Kidney (tissue), 14 donors: ENCODE measurements around the gene CAMK2B. TPM values are rescaled to one million over a fixed set of nuclear protein-coding genes. Genes with fewer than 3 reads are reported as not detected.

Experiments used
- DNase-seq, 5 donors: peaks; one replicate each; pipeline ENCODE4 v3.0.0-alpha.2; 2013 to 2020
- FAIRE-seq: peaks from 2 replicates; lab custom pipeline; 2012; peaks lifted over from hg19 to GRCh38; lab: Jason Lieb, UNC
- H3K27ac ChIP-seq, 2 donors: one replicate each; pipeline ENCODE4 v1.7.0; 2013; ENCODE audit warnings: low read depth in 2 of 2, low read length in 2 of 2, inconsistent platforms in 1 of 2
- H3K27me3 ChIP-seq: one replicate; pipeline ENCODE4 v1.7.1; 2013; ENCODE audit warnings: low read length, inconsistent platforms; ENCODE audit not compliant: control insufficient read depth, insufficient read depth
- H3K36me3 ChIP-seq, 3 donors: one replicate each; pipeline versions ENCODE4 v1.7.0 to v1.7.1; 2013; ENCODE audit warnings: low read length in 3 of 3, control low read depth in 1 of 3, inconsistent platforms in 1 of 3; ENCODE audit not compliant: insufficient read depth in 3 of 3, control insufficient read depth in 2 of 3
- H3K4me1 ChIP-seq, 3 donors: one replicate each; pipeline versions ENCODE4 v1.7.0 to v1.7.1; 2013; ENCODE audit warnings: low read length in 3 of 3, inconsistent platforms in 1 of 3, low read depth in 1 of 3; ENCODE audit not compliant: control insufficient read depth in 2 of 3, insufficient read depth in 2 of 3
- H3K4me3 ChIP-seq, 3 donors: one replicate each; pipeline versions ENCODE4 v1.7.0 to v1.8.1; 2013; ENCODE audit warnings: low read length in 3 of 3, control low read depth in 1 of 3, inconsistent platforms in 1 of 3
- H3K9ac ChIP-seq, 3 donors: one replicate each; pipeline versions ENCODE4 v1.7.0 to v1.7.1; 2013; ENCODE audit warnings: low read length in 3 of 3, control low read depth in 1 of 3, inconsistent platforms in 1 of 3
- H3K9me3 ChIP-seq, 3 donors: one replicate each; pipeline versions ENCODE4 v1.7.0 to v1.7.1; 2013; ENCODE audit warnings: low read length in 3 of 3, control low read depth in 1 of 3, inconsistent platforms in 1 of 3; ENCODE audit not compliant: control insufficient read depth in 2 of 3, insufficient read depth in 1 of 3
- intact Hi-C: fragments of 100-400 bp; cut with DNase I; formaldehyde crosslinking; loops from one replicate; pipeline ENCODE4 v1.11.1; 2022
- polyA plus RNA-seq: library from polyadenylated mRNA; stranded (reverse); fragments of 350-450 nt; fragmentation: Illumina TruSeq; extraction: RNeasy Lipid Tissue Mini Kit (QIAGEN cat#74804); gene quantifications from one replicate; pipeline ENCODE4 v1.2.3, GENCODE V29; 2014; ENCODE audit warnings: low read depth, low replicate concordance; ENCODE audit not compliant: insufficient read depth
- total RNA-seq: library from RNA; stranded (reverse); fragmentation: NEBNext Ultra II Directional; extraction: Animal tissue kit (Norgen Biotek cat#: 25700); gene quantifications from one replicate; pipeline ENCODE4 v1.2.1, GENCODE V29; 2021
- TF ChIP-seq, protein P1 (sequence below): IDR thresholded peaks from 3 replicates; pipeline ENCODE4 v1.5.1; 2012; ENCODE audit warnings: mild to moderate bottlenecking, moderate library complexity, borderline replicate concordance; ENCODE audit not compliant: insufficient read depth; ENCODE audit errors: extremely low read depth
- donor health status: control.
- donor health status: control.
- donor health status: control.
- donor health status: control.
- donor health status: control.
- donor health status: DM: yes; HTN: yes; CAD: no.
- donor health status: Normal renal cell carcinoma (clear cell type).

CAMK2B gene
- total and polyA plus RNA-seq, 2 donors from 2014 or later: 1.1 to 3.2 TPM

- H3K27me3 ChIP-seq: no peaks in the 10 kb centered on the region
- H3K36me3 ChIP-seq: no peaks in the 10 kb centered on the region
- H3K4me1 ChIP-seq: no peaks in the 10 kb centered on the region
- no peak overlapping the region for H3K9ac ChIP-seq
- H3K9me3 ChIP-seq: no peaks in the 10 kb centered on the region
- intact Hi-C loops: no loop called here
- FAIRE-seq: no peak
- TF ChIP-seq, protein P1, sequence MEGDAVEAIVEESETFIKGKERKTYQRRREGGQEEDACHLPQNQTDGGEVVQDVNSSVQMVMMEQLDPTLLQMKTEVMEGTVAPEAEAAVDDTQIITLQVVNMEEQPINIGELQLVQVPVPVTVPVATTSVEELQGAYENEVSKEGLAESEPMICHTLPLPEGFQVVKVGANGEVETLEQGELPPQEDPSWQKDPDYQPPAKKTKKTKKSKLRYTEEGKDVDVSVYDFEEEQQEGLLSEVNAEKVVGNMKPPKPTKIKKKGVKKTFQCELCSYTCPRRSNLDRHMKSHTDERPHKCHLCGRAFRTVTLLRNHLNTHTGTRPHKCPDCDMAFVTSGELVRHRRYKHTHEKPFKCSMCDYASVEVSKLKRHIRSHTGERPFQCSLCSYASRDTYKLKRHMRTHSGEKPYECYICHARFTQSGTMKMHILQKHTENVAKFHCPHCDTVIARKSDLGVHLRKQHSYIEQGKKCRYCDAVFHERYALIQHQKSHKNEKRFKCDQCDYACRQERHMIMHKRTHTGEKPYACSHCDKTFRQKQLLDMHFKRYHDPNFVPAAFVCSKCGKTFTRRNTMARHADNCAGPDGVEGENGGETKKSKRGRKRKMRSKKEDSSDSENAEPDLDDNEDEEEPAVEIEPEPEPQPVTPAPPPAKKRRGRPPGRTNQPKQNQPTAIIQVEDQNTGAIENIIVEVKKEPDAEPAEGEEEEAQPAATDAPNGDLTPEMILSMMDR: no peak
- DNase-seq: no peak
- no peak overlapping the region for H3K4me3 ChIP-seq
- no peak overlapping the region for H3K27ac ChIP-seq
These were observed 33.0 kb downstream of the CAMK2B start for GRCh38 chr7:44292420-44292817.

DNA sequence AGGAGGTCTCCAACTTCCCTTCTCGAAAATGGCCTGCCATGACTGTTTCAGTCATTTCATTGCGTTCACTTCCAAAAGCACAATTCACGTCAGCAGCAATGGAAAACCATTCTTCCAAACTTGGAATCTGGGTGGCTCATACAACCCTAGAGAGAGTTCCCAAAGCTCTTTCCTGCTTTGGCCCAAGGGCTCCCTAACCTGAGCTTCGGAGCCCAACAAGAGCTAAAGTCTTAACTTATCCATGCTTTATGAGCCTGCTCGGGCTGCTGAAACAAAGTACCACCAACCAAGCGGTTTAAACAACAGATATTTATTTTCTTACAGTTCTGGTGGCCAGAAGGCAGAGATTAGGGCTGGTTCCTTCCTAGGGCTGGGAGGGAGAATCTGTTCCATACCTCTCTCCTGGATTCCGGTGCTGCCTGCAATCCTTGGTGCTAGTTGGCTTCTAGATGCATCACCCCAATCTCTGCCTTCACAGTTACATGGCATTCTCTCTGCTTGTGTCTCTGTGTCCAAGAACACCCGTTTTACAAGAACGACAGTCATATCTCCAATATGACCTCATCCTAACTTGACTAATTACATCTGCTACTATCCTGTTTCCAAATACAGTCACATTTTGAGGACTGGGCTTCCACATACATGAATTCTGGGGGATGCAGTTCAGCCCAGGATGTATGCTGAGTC lies 33.5 kb downstream of the CAMK2B start:
- intact Hi-C loops: no loop called here
- H3K27me3 ChIP-seq: no peaks in the 10 kb centered on the region
- no peak overlapping the region for H3K9ac ChIP-seq
- H3K9me3 ChIP-seq: no peaks in the 10 kb centered on the region
- H3K36me3 ChIP-seq: no peaks in the 10 kb centered on the region
- TF ChIP-seq, protein P1: no peak
- DNase-seq (peak in 1 of 5 donors; percentile 12), FAIRE-seq (no peak)
- peak overlapping the region in 1 of 2 donors; percentile 68 for H3K27ac ChIP-seq
- no peak overlapping the region for H3K4me3 ChIP-seq
- H3K4me1 ChIP-seq: no peaks in the 10 kb centered on the region

- Histone ChIP-seq H3K4me3 (no peak overlapping the region), H3K9ac (no peak overlapping the region), H3K9me3 (no peaks in the 10 kb centered on the region), H3K27me3 (no peaks in the 10 kb centered on the region), H3K27ac (peak overlapping the region; percentile 23 to 32), H3K36me3 (no peaks in the 10 kb centered on the region), H3K4me1 (no peaks in the 10 kb centered on the region)
- peak; percentile 39 to 91 (median 59) for DNase-seq
- intact Hi-C loops: no loop called here
- TF ChIP-seq, protein P1: no peak
- no peak for FAIRE-seq
These were observed 34.2 kb downstream of the CAMK2B start for GRCh38 chr7:44291066-44291732.
